GM10266 (cell line): ENCODE data around the gene KRTAP10-6.
"Not testable (repeated sequence)": the region's sequence is repeated elsewhere in the genome, so short reads cannot be mapped to it uniquely, and the experiment has no call there.

Source experiments
- DNase-seq: peaks from one replicate; pipeline ENCODE4 v3.0.0; 2012; ENCODE audit errors: extremely low spot score
- CTCF ChIP-seq: IDR thresholded peaks from 2 replicates; pipeline ENCODE4 v1.5.1; 2012; ENCODE audit warnings: mild to moderate bottlenecking, low read depth; ENCODE audit not compliant: control insufficient read depth, insufficient read depth; ENCODE audit errors: missing control alignments

Gene KRTAP10-6

DNA sequence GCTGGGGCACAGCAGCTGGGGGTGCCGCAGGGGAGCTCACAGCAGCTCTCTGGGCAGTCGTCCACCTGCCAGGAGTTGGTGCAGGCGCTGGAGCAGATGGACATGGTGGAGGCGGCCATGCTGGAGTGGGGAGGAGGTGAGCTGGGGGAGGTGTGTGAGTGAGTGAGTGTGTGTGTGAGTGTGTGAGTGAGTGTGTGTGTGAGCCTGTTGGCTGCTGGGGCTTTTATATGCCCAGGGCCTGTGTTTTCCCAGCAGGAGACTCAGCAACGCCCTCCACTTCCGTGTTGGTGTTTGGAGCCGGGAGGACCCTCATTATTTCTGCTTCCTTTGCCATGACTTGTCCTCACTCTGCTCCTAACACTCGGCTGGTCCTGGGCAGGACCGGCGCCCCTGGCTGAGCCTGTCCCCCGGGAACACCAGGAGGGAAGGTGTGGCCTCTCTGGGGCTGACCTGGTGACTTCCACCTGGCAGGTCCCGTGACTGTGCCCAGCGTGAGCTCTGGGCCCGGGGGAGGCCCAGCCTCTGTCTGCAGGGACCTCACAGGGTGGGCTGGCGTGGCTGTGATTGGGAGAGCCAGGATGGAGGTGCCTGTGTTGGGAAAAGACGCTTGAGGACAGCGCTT lies 40.9 kb downstream of the KRTAP10-6 start, which contains the start of gene KRTAP10-2:
Gene KRTAP10-2, minus strand, starts transcription at position 166 of the 622 bp plus-strand sequence. Its CDS starts 47 bp downstream, at position 119.
- DNase-seq = no peak
- no peak for TF ChIP-seq CTCF

GRCh38 chr21:44550807-44551206 lies 41.5 kb downstream of the KRTAP10-6 start:
- no peak for TF ChIP-seq CTCF
- no peak for DNase-seq

- not testable (repeated sequence) for DNase-seq
These were observed 42.0 kb downstream of the KRTAP10-6 start for GRCh38 chr21:44550285-44550684.

GRCh38 chr21:44549525-44550211 lies 42.6 kb downstream of the KRTAP10-6 start:
- no peak for DNase-seq
- no peak for TF ChIP-seq CTCF

DNA sequence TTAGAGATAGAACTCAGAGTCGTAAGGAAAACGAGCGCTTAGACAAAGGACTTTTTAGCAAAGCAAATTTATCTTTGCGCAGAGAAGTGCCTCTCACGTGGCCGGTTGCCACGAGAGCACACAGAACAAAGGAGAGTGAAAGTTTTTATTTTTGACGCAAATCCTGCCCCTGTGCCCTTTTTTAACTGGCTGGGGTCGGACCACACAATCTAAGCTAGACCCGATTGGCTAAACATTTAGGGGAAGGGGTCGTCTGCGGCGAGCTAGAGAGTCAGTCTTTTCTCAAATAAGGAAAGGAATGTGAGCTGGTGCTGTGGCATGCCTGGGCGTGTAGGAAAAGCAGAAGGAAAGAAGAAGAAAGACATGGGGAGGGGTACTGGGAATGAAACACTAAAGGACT lies 43.4 kb downstream of the KRTAP10-6 start:
- no peak for DNase-seq
- no peak for TF ChIP-seq CTCF

- no peak for TF ChIP-seq CTCF
- DNase-seq = no peak
These were observed 43.9 kb downstream of the KRTAP10-6 start for GRCh38 chr21:44548381-44548780.

- DNase-seq = no peak
- no peak for TF ChIP-seq CTCF
These were observed 44.5 kb downstream of the KRTAP10-6 start for GRCh38 chr21:44547656-44548331.

- no peak for TF ChIP-seq CTCF
- no peak for DNase-seq
These were observed 47.7 kb downstream of the KRTAP10-6 start for GRCh38 chr21:44544566-44544965.
